ENCODE data around the gene RAPGEF1. TPM values are rescaled to one million over a fixed set of nuclear protein-coding genes. Genes with fewer than 3 reads are reported as not detected.
"Not testable (repeated sequence)": the region's sequence is repeated elsewhere in the genome, so short reads cannot be mapped to it uniquely, and the experiment has no call there.

RAPGEF1 gene
- total and polyA plus RNA-seq, 9 of the 15 experiments (the other 6 are each of a cell fraction or from before 2014, with no cell fraction given), result 0.06 to 44.1 (median 19.9) TPM

DNA sequence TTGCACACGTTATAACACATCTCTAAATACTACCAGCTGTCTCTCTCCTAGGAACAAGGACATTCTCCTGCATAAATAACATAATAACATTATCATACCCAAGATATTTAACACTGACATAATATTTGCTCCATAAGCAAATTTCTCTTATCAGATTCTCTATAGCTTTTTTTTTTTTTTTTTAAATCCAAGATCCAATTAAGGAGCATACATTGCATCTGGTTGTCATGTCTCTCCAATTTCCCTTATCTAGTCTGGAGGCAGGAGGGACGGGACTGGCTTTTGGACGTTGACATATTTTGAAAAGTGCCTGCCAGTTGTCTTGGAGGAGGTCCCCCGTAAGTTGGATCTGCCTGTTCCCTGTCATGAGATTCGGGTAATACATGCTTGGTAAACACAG lies 76.6 kb downstream of the RAPGEF1 start:
- FAIRE-seq, result no peak
- Histone ChIP-seq H3K27me3 (ENCODE audit: control insufficient read depth in 2 of 2, insufficient read depth in 2 of 2, low read length in 2 of 2) (no peaks in the 10 kb centered on the region), H3K27ac (ENCODE audit: extremely low read depth, low read depth, low read length) (no peak overlapping the region), H3K9me3 (replicated peaks; ENCODE audit: control insufficient read depth, insufficient read depth, low read depth, low read length) (no peaks in the 10 kb centered on the region), H3K9me1 (ENCODE audit: control insufficient read depth, insufficient read depth, low read length) (no peaks in the 10 kb centered on the region), H3K9ac (ENCODE audit: insufficient read depth in 1 of 2, low read depth in 2 of 2, low read length in 2 of 2) (no peak overlapping the region), H3K79me2 (ENCODE audit: control insufficient read depth, insufficient read depth, low read length) (peaks cover 3% of the 10 kb centered on the region; the same call in 1 of the 3 replicates), H2AFZ (ENCODE audit: low read depth, low read length) (no peak overlapping the region), H3K4me2 (ENCODE audit: insufficient read depth, low read length) (no peak overlapping the region), H3K4me1 (replicated peaks in 1 of 2; ENCODE audit: control insufficient read depth in 2 of 2, insufficient read depth in 2 of 2, low read length in 2 of 2) (peaks cover 0 to 13% of the 10 kb centered on the region in 2 experiments; a peak in 2 of 5 replicates), H4K20me1 (replicated peaks; ENCODE audit: control insufficient read depth, insufficient read depth, low read length) (no peaks in the 10 kb centered on the region), H3K36me3 (ENCODE audit: control insufficient read depth, insufficient read depth, low read length) (no peaks in the 10 kb centered on the region; the same call in 2 of the 3 replicates), H3K4me3 (no peak overlapping the region)
- in situ Hi-C loops (cut with MboI), result no loop called here
- 60% methylated on average over 5 of the region's 5 CpGs for WGBS (ENCODE audit: insufficient coverage, low coverage, missing lambda C conversion rate)
- TF ChIP-seq ZFP1 (CRISPR knock-in tag; IDR thresholded peaks at IDR 0.05) (no peak), C11orf30 (IDR thresholded peaks at IDR 0.05; ENCODE audit: low read depth) (peak; percentile 64), ZNF316 (IDR thresholded peaks at IDR 0.05) (peak; percentile 78)
- ATAC-seq, result no peak
- no peak for DNase-seq (ENCODE audit: extremely low read depth in 1 of 4, low spot score in 3 of 4)
- ChIA-PET POLR2A (interaction anchor here (2.4 kb wide), 1 partner anchor 16 kb away, joined by 9 read pairs; no protein-coding TSS in a partner anchor), CTCF (ENCODE audit: low intra/inter-chr PET ratio) (no interaction called here)
- BruUV-seq (replicated peaks), result no TSS peak
- intact Hi-C loops (cut with micrococcal nuclease), result no loop called here

GRCh38 chr9:131662289-131662621 lies 77.6 kb downstream of the RAPGEF1 start:
- H4K20me1 ChIP-seq (replicated peaks; ENCODE audit: control insufficient read depth, insufficient read depth, low read length); H3K9me3 ChIP-seq (replicated peaks; ENCODE audit: control insufficient read depth, insufficient read depth, low read depth, low read length); H3K79me2 ChIP-seq (ENCODE audit: control insufficient read depth, insufficient read depth, low read length); H3K4me3 ChIP-seq; H3K36me3 ChIP-seq (ENCODE audit: control insufficient read depth, insufficient read depth, low read length); H3K27ac ChIP-seq (ENCODE audit: extremely low read depth, low read depth, low read length); FAIRE-seq; H3K4me1 ChIP-seq (replicated peaks in 1 of 2; ENCODE audit: control insufficient read depth in 2 of 2, insufficient read depth in 2 of 2, low read length in 2 of 2); CTCF ChIA-PET (ENCODE audit: low intra/inter-chr PET ratio); BruUV-seq (replicated peaks); DNase-seq (ENCODE audit: extremely low read depth in 1 of 4, low spot score in 3 of 4); H2AFZ ChIP-seq (ENCODE audit: low read depth, low read length); in situ Hi-C loops (cut with MboI); H3K4me2 ChIP-seq (ENCODE audit: insufficient read depth, low read length); H3K9me1 ChIP-seq (ENCODE audit: control insufficient read depth, insufficient read depth, low read length); ATAC-seq; intact Hi-C loops (cut with micrococcal nuclease); H3K9ac ChIP-seq (ENCODE audit: insufficient read depth in 1 of 2, low read depth in 2 of 2, low read length in 2 of 2); H3K27me3 ChIP-seq (ENCODE audit: control insufficient read depth in 2 of 2, insufficient read depth in 2 of 2, low read length in 2 of 2): not testable (repeated sequence)
- POLR2A ChIA-PET, result interaction anchor here (0.5 kb wide), 1 partner anchor 15 kb away, joined by 3 read pairs; no protein-coding TSS in a partner anchor
- TF ChIP-seq ZNF121 (CRISPR knock-in tag; conservative IDR thresholded peaks at IDR 0.05), result peak; percentile 60
- 66% methylated on average over 3 of the region's 4 CpGs for WGBS (ENCODE audit: insufficient coverage, low coverage, missing lambda C conversion rate)
